HT1080 (cell line): ENCODE data around the gene PLEKHA7. TPM values are rescaled to one million over a fixed set of nuclear protein-coding genes. Genes with fewer than 3 reads are reported as not detected.

Source experiments
- DNase-seq: peaks from one replicate; pipeline ENCODE4 v3.0.0-alpha.2; 2015; ENCODE audit warnings: low read depth
- total RNA-seq: library from RNA; depleted of rRNA; stranded (reverse); fragments of >200 nt; shearing (Covaris generic); gene quantifications from 2 replicates; pipeline ENCODE4 v1.2.3, GENCODE V29; 2014

PLEKHA7 gene
- total RNA-seq, 1 experiment from 2014 or later = 0.48 TPM

- no peak for DNase-seq
Measured at GRCh38 chr11:16793009-16793408, 221.2 kb downstream of the PLEKHA7 start.

GRCh38 chr11:16792426-16792825, 221.8 kb downstream of the PLEKHA7 start:
- DNase-seq = peak; percentile 58

- peak; percentile 96 for DNase-seq
Measured at GRCh38 chr11:16791191-16791961, 222.8 kb downstream of the PLEKHA7 start.

GRCh38 chr11:16790486-16791190, 223.6 kb downstream of the PLEKHA7 start:
- DNase-seq = no peak

- DNase-seq = no peak
Measured at GRCh38 chr11:16789560-16790485, 224.4 kb downstream of the PLEKHA7 start.

GRCh38 chr11:16789063-16789420, 225.2 kb downstream of the PLEKHA7 start:
- DNase-seq = no peak

- DNase-seq = peak; percentile 89
Measured at GRCh38 chr11:16788141-16789062, 225.8 kb downstream of the PLEKHA7 start.

- DNase-seq = peak; percentile 18
Measured at GRCh38 chr11:16787035-16787742, 227.0 kb downstream of the PLEKHA7 start.

- DNase-seq = no peak
Measured at GRCh38 chr11:16786131-16786530, 228.1 kb downstream of the PLEKHA7 start.

- DNase-seq = peak; percentile 65
Measured at GRCh38 chr11:16785520-16786128, 228.6 kb downstream of the PLEKHA7 start.

- no peak for DNase-seq
Measured at GRCh38 chr11:16784666-16785065, 229.5 kb downstream of the PLEKHA7 start.

- no peak for DNase-seq
Measured at GRCh38 chr11:16784097-16784496, 230.1 kb downstream of the PLEKHA7 start.

GRCh38 chr11:16783321-16783801, 230.9 kb downstream of the PLEKHA7 start:
- DNase-seq = no peak

GRCh38 chr11:16781936-16782919, 232.0 kb downstream of the PLEKHA7 start:
- no peak for DNase-seq

GRCh38 chr11:16780698-16781550, 233.3 kb downstream of the PLEKHA7 start:
- no peak for DNase-seq

- DNase-seq = no peak
Measured at GRCh38 chr11:16780146-16780545, 234.1 kb downstream of the PLEKHA7 start.

GRCh38 chr11:16779436-16779835, 234.8 kb downstream of the PLEKHA7 start:
- DNase-seq = no peak
